ENCODE measurements around the gene ZNF266.

ZNF266 gene

GRCh38 chr19:9413240-9413954 lies 22.0 kb downstream of the ZNF266 start:
- TF ChIP-seq EZH2 (IDR thresholded peaks at IDR 0.05; ENCODE audit: borderline replicate concordance, low read length) (no peak), CTCF (IDR thresholded peaks at IDR 0.05; ENCODE audit: low read length) (no peak)
- Histone ChIP-seq H3K4me2 (ENCODE audit: low read length) (no peak overlapping the region), H4K20me1 (ENCODE audit: insufficient read depth, low read length) (no peaks in the 10 kb centered on the region), H3K4me3 (ENCODE audit: low read depth, low read length, poor library complexity, severe bottlenecking) (no peak overlapping the region), H3K9me3 (ENCODE audit: low read length) (peaks cover 51% of the 10 kb centered on the region), H3K27ac (ENCODE audit: low read depth, low read length, poor library complexity, severe bottlenecking) (no peak overlapping the region), H3K27me3 (ENCODE audit: insufficient read depth, low read length) (no peaks in the 10 kb centered on the region), H3K79me2 (ENCODE audit: insufficient read depth, low read length) (no peaks in the 10 kb centered on the region), H2AFZ (ENCODE audit: low read length) (no peak overlapping the region), H3K9ac (ENCODE audit: low read length) (no peak overlapping the region), H3K9me2 (ENCODE audit: low read depth, low read length) (no peaks in the 10 kb centered on the region), H3K4me1 (ENCODE audit: insufficient read depth, low read length, severe bottlenecking) (no peaks in the 10 kb centered on the region), H3F3A (ENCODE audit: insufficient read depth, low read length) (no peaks in the 10 kb centered on the region), H3K36me3 (ENCODE audit: insufficient read depth, low read length) (peaks cover 70% of the 10 kb centered on the region)

DNA sequence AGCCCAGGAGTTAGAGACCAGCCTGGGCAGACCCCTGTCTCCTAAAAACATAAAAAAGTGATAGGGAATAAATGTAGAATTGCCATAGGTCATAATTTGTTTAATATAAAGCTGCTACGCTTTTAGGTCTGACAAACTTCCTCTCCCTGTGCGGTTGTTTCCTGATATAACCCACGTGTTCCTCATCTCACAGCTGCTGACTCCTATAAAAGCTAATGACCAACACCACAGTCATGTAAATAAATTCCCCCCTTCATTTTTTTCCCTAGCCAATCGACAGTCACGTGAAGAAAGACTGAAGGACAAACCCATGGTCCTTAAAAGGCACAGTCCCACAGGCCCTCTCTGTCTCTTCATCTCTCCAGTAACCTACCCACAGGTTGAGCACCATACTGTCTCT lies 27.5 kb downstream of the ZNF266 start:
- Histone ChIP-seq H3K4me1 (ENCODE audit: insufficient read depth, low read length, severe bottlenecking) (no peaks in the 10 kb centered on the region), H3F3A (ENCODE audit: insufficient read depth, low read length) (no peaks in the 10 kb centered on the region), H3K4me2 (ENCODE audit: low read length) (no peak overlapping the region), H2AFZ (ENCODE audit: low read length) (no peak overlapping the region), H3K79me2 (ENCODE audit: insufficient read depth, low read length) (no peaks in the 10 kb centered on the region), H3K4me3 (ENCODE audit: low read depth, low read length, poor library complexity, severe bottlenecking) (no peak overlapping the region), H3K9me2 (ENCODE audit: low read depth, low read length) (no peaks in the 10 kb centered on the region), H3K27ac (ENCODE audit: low read depth, low read length, poor library complexity, severe bottlenecking) (no peak overlapping the region), H4K20me1 (ENCODE audit: insufficient read depth, low read length) (no peaks in the 10 kb centered on the region), H3K9ac (ENCODE audit: low read length) (no peak overlapping the region), H3K9me3 (ENCODE audit: low read length) (peaks cover 26% of the 10 kb centered on the region), H3K36me3 (ENCODE audit: insufficient read depth, low read length) (peaks cover 14% of the 10 kb centered on the region), H3K27me3 (ENCODE audit: insufficient read depth, low read length) (no peaks in the 10 kb centered on the region)
- no peak for TF ChIP-seq CTCF (IDR thresholded peaks at IDR 0.05; ENCODE audit: low read length)
- no peak for TF ChIP-seq EZH2 (IDR thresholded peaks at IDR 0.05; ENCODE audit: borderline replicate concordance, low read length)

GRCh38 chr19:9406798-9407352 lies 28.5 kb downstream of the ZNF266 start:
- Histone ChIP-seq H3K9me3 (ENCODE audit: low read length) (peaks cover 17% of the 10 kb centered on the region), H3K27me3 (ENCODE audit: insufficient read depth, low read length) (no peaks in the 10 kb centered on the region), H2AFZ (ENCODE audit: low read length) (no peak overlapping the region), H3K36me3 (ENCODE audit: insufficient read depth, low read length) (peaks cover 4% of the 10 kb centered on the region), H3K4me1 (ENCODE audit: insufficient read depth, low read length, severe bottlenecking) (no peaks in the 10 kb centered on the region), H4K20me1 (ENCODE audit: insufficient read depth, low read length) (no peaks in the 10 kb centered on the region), H3K4me2 (ENCODE audit: low read length) (no peak overlapping the region), H3K4me3 (ENCODE audit: low read depth, low read length, poor library complexity, severe bottlenecking) (no peak overlapping the region), H3K79me2 (ENCODE audit: insufficient read depth, low read length) (no peaks in the 10 kb centered on the region), H3K27ac (ENCODE audit: low read depth, low read length, poor library complexity, severe bottlenecking) (no peak overlapping the region), H3K9ac (ENCODE audit: low read length) (no peak overlapping the region), H3F3A (ENCODE audit: insufficient read depth, low read length) (no peaks in the 10 kb centered on the region), H3K9me2 (ENCODE audit: low read depth, low read length) (no peaks in the 10 kb centered on the region)
- TF ChIP-seq EZH2 (IDR thresholded peaks at IDR 0.05; ENCODE audit: borderline replicate concordance, low read length) = no peak

Data from OCI-LY1 (cell line).